Right renal cortex interstitium (tissue), 3 donors: ENCODE data around the gene NINL. TPM values are rescaled to one million over a fixed set of nuclear protein-coding genes. Genes with fewer than 3 reads are reported as not detected.

ENCODE experiments used
- DNase-seq, 3 donors: peaks; one replicate each; pipeline ENCODE4 v3.0.0-alpha.2; 2013; ENCODE audit warnings: low read depth in 3 of 3, low spot score in 2 of 3
- polyA plus RNA-seq, 3 donors: library from polyadenylated mRNA; unstranded; fragments of 120-200 nt; gene quantifications; one replicate each; pipeline ENCODE4 v1.2.1, GENCODE V29; 2013; ENCODE audit not compliant: insufficient read length in 3 of 3

Gene NINL
- polyA plus RNA-seq, 3 donors = 38.9 to 47.1 (median 42.2) TPM

DNA sequence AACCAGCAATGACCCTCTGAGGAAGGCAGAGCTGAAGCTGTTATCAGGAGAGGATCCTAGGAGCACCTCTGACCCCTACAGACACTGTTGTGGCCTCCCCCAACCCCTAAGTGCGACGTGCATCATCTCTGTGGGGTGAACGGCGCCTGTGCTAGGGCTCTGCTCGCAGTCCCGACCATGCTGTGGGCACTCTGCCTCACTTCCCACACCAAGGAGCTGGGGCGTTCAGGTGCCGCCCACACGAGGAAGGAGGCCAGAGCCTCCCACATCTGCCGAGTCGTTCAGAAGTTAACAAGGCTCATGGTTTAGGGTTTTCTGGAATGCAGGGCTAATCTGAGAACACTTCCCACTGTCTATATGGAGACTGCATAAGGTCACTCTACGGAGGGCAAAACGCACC is 115.8 kb downstream of the NINL start:
- DNase-seq = no peak

DNA sequence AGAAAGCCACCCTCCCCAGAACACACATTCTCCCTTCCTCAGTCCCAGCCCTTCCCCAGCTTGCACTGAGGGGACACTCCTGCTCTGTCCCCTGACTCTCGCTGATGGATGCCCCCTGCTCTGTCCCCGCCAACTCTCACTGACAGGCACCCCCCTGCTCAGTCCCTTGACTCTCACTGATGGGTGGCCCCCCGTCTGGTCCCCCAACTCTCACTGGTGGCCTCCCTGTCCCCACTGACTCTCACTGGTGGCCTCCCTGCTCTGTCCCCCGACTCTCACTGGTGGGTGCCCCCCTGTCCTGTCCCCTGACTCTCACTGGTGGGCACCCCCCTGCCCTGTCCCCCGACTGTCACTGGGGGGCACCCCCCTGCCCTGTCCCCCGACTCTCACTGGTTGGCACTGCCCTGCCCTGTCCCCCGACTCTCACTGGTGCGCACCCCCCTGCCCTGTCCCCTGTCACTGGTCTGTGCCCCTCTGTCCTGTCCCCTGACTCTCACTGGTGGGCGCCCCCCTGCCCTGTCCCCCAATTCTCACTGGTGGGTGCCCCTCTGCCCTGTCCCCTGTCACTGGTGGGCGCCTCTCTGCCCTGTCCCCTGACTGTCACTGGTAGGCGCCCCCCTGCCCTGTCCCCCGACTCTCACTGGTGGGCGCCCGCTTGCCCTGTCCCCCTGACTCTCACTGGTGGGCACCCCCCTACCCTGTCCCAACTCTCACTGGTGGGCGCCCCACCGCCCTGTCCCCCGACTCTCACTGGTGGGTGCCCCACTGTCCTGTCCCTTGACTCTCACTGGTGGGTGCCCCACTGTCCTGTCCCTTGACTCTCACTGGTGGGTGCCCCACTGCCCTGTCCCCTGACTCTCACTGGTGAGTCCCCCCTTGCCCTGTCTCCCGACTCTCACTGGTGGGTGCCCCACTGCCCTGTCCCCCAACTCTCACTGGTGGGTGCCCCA is 116.9 kb downstream of the NINL start:
- no peak for DNase-seq

DNA sequence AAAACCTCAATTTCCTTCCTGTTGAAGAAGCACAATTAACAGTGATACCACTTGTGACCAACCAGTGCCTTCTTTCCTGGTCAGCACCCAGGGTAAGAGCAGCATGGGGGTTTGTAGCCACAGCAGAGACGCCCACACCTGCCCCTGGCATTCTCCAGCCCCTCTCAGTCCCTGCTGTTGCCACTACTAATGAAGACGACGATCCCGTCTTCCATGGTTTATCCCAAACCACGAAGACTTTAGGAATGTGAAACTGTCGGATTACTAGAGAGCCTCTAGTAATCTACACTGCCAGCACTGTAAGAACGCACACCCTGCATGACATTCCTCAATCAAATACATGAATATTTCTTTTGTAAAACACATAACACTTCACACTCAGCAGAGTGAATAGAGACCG is 117.9 kb downstream of the NINL start:
- no peak for DNase-seq

DNA sequence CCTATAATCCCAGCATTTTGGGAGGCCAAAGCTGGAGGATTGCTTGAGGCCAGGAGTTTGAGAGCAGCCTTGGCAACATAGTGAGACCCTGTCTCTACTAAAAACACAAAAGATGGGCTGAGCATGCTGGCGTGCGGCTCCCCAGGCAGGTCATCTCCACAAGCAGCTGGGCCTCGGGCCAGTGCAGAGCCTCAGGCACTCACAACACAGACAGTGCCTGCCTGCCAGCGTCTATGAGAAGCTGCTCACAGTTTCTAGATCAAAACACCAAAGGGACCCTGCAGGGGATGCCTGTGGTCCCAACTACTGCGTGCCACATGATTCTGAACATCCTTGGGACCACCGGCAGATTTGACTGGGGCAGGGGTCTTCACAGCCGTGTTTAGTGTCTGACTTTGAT is 118.5 kb downstream of the NINL start:
- no peak for DNase-seq

DNA sequence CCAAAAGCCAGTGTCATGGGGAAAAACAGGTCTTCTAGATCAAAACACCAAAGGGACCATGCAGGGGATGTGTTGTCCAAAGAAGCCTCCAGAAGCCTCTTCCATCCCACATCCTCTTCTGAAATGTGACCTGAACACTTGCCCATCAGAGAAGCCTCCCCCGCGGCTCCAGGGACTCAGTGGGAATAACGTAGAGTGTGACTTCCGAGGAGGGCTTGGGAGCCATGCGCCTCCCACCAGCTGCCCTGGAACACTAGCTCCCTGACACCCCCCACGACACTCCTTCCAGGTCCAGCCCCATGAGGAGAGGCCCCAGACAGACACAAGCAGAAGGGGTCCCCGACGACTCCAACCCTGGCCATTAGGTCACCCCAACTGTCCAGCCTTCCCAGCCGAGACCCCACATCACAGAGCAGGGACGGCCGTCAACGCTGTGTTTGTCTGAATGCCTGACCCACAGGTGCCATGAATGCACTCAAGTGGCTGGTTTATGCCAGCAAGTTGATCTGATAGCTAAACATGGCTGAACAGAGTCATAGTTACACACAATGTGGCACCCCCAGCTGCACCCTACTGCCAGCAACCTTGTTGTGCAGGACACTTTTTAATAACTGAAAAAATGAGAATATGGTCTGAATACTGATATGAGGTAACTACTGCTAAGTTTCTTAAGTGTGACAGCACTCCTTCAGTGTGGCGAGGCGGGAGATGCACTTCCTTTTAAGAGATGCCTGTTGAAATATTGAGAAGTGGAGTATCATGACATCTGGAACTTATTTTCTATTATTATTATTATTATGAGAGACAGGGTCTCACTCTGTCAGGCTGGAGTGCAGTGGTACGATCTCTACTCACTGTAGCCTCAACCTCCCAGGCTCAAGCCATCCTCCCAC is 119.8 kb downstream of the NINL start:
- no peak for DNase-seq

DNA sequence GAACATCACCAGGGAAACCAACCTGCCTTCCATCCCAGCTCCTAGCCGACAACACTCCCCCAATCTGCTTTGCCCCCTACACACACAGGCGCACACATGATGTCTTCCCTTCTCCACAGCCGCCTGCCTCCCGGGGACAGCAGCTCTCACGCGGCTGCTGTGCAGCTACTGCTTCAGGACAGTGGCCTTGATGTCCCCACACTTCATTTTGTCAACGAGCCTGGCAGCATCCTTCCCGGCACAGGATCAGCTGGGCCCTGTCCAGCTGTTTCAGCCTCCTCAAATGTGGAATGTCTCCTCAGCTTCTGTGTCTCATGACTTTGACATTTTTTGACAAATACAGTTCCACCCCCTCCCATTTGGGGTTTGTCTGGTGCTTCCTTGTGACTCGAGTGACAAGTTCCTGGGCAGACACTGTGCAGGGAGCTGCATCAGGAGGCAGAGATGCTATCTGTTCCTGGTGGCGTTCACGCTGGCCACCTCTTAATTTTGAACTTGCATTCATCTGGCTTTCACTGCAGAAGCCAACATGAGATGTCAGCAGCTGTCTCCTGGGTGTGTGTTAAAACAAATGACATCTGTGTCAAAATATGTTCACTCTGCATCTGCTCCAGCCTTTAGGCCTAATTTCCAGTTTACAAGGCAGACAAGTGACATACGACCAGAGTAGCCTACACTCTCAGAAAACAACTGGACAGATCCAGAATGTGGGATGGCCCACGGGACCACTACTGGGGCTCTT is 120.7 kb downstream of the NINL start:
- no peak for DNase-seq

DNA sequence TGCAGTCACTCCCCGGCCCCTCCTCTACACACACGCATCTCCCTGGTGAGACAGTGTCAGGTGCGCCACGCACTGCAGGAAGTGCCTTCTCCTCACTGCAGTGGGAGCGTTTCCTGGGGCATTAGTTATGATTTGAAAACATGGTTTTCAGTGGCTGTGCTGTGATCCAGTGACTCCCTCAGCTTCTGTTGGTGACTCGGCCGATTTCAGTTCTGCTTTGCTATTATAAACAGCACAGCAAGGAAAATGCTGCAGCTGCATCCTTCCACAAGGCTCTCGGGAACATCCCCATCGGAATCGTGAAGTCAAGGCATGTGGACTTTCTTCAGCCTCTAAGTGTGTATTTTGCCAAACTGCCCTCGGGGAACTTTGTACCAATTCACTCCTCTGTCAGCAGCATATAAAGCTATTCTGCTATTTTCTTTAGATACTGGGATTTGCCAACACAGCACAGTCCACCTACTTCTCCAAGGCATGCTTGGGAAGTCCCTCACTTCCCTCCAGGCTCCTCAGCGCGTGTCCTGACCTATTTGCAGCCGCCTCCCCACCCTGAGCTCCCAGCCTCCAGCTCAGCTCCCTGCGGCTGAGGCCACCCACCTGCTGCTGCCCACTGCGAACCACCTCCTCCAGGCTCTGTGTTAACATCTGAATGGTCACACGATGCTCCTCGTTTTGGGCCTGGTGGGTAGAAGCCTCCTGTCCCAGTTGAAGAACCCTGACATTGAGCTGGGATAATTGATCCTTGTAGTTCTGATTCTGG is 123.4 kb downstream of the NINL start:
- no peak for DNase-seq

DNA sequence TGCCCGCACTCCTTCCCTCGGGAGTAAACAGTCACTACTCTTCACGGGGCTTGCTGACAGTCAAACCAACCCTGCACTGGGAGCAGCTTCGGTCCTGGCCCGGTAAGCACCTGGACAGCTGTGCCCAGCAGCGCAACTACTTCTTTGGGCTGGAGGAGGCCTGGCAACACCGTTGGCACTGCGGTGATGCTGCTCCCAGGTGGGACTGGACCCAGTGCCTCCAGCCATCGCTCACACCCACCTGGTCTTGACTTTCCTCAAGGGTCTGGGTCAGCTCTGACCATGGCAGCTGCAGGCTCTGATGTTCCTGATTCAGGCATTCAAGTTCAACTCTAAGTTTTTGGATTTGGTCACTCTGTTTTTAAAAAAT is 124.1 kb downstream of the NINL start:
- DNase-seq = no peak

DNA sequence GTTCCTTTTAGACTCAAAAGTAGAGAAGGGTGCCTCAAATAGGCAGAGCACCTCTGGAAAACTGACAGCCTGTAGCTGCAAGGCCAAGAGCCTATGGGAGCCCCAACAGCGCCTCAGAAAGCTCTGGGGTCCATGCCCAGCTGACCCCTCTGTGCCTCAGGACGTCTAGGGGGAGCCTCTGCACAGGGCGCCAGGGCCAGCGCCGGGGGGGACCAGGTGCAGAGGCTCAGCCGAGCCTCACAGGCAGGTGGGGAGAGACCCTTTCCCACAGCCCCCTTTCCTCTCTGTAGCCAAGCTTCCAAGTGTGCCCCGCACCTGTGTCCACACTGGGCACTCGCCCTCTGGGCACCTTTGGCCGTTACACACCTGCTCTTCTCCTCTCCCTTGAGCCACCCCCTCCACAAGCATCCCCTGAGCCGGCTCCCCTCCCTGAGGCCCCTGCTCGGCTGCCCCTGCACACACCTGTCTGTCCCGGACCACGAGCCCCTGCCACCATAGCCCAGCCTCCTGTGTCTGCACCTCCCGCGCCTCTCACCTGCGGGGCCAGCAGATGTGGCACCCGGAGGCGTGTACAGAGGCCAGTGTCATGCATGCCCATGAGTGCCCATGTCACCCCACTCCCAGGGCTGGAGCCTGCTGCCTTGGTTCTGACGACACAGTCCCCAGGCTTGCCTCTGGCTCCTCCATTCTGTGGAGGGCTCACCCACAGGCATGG is 124.6 kb downstream of the NINL start:
- no peak for DNase-seq

DNA sequence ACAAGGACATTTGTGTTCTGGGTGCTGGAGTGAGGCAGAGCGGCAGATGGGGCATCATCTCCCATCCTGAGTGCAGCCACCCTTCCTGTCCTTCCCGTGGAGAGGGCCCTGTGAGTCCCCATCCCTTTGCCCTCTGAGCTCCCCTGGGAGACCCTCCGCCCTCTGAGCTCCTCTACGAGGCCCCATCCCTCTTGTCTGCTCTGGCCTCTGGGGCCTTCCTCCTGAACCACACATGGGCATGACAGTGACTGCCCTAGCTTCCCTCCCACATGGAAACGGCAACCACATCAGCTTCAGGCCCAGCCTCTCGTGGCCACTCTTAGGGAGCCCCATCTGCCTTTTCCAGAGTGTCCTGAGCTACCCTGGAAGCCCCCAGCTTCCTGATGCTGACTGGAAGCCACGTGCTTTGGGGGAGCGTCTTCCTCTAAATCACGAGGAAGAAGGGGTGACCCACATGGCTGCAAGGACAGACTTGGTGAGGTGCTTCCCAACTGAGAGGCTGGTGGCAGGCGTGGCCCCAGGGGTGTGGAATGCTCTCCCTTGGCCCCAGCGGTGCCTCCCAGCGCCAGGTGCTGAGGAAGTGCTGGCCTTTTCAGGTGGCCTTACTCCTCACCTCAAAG is 125.3 kb downstream of the NINL start:
- DNase-seq = no peak

DNA sequence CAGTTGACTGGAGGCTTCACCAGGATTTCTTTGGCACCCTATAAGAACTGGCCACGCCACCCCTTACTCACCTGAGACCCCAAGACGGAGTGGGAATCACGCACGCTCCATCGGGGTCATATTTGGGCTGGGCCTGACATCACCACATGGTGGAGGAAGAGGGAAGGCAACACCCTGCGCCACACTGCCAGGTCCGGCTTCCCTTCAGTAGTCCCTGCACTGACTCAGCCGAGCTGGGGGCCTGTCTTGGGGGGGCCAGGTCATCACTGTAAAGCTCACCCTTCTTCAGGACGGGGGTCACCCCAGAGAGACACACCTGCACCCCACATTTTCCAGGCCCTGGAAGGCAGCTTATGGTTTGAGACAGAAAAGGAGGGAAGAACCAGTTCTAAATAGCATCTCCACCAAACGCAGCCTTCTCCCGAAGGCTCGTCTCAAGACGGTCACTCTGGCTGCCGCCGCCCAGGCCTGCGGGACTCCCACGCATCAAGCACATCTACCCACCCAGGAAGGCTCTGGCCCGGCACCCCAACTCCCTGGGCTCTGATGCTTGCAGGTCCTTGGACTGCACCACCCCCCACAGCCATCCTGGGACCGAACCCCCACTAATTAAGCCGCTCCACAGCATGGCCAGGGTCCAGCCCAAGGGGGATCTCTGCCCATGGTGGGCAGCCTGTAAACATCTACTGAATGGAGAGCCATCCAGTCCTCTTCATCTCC is 126.1 kb downstream of the NINL start:
- DNase-seq = no peak

DNA sequence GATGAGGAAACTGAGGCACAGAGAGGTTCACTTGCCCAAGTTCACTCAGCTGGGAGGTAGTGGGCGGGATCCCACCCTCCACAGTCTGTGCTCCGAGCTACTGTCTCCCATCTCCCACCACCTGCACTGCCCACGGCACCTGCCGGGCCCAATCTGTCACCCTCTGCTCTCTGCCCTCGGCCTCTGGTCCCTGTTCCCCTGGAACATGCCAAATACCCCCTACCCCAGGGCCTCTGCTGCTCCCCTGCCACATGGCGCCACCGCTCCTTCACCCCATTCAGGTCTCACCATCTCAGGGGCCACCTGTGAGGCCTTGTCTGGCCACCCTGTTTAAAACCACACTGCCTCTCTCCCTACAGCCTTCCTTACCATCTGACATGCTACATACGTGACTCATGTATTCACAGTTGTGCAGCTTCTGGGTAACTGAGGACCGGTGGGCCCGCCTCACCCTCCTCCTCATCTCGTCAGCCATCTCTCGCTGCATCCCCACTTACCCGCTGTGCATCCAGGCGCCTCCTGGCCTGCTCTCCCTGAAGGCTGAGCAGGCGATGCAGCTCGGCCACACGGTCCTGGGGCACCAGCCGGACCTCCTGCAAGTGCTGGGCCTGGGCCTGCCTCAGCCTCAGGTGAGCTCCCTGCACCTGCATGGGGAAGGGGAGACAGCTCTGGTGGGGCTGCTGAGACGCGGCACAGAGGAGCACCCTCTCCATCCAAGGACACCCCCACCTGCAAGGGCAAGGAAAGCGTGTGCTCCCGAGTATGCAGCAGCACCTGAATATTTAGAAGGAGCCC is 127.2 kb downstream of the NINL start:
- no peak for DNase-seq

DNA sequence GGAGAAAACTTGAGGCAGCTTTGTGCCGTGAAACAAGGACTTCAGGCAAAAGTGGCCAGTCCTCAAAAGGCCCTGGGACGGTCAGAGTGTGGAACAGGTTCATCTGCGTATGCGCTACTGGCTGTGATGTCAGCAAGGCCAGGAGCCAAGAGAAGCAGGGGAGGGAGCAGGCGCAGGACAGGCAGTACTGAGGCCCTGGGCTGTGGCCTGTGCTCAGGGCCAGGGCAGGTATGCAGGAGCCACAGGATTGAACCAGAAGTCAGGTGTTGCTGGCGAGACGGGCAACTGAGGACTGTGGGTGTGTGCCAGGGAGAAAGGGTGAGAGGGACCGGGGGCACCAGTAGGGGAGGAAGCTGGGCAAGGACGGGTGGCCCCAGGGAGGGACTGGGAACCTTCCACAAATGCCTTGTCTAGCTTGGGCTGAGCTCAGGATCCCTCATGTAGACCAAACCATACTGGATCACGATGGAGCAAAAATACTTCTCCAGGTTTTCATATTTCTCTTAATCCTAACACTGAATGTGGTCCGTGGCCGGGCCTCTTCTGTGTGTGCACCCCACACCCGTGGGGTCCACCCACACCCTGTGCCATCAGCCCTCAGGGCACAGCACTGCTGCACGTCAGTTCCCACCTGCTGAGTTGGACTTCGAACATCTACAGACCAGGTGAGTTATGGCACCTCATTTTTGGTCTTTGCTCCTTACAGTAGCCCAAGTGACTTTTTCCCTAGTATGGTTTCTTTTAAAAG is 131.0 kb downstream of the NINL start:
- no peak for DNase-seq

DNA sequence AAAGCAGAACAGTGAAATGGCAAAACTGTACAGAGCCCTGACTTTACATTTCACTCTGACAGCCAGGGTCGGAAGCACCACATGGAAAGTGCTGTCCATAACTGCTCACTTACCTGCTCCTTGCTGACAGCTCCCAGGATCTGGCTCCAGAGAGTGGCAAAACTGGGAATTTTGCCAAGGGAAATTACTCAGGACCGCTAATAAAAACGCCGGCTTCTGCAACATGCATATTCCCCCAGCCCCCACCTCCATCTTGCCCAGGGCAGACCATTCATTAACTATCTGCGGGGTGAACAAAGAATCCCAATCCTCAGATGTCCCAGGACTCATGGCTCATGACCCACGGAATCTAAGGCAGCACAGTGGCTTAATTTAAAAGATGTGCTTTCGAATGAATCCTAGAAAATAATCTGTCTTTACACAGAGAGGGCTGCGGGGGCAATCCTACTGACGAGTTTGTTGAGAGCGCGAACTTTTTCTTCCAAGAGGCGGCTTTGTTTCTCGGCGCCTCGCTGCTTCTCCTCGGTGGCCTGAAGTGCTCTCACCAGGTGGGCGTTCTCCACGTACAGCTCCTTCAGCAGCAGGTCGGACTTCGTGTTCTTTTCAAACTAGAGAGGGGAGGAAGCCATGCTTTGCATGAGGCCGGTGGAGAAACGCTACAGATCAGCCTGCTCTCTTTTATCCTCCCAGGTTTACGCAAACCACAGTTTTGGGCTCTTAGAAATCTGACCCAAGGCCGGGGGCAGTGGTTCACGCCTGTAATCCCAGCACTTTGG is 132.1 kb downstream of the NINL start:
- no peak for DNase-seq

DNA sequence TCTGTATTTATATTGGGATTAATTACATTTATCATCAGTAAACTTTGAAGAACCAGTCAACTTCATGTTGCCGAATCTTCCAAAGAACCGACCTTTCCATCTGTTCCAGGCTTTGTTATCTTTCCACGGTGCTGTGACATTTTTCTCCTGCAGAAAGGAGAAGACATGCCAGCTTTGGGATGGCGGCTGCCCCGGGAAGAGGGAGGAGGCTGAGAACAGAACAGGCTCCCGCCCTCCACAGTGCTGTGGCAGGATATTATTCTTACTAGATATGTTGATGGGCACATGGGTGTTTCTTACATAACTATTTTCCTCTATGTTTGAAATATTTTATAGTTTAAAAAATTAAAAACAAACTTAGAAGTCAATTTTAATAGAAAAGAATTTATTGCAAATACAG is 133.0 kb downstream of the NINL start:
- no peak for DNase-seq

DNA sequence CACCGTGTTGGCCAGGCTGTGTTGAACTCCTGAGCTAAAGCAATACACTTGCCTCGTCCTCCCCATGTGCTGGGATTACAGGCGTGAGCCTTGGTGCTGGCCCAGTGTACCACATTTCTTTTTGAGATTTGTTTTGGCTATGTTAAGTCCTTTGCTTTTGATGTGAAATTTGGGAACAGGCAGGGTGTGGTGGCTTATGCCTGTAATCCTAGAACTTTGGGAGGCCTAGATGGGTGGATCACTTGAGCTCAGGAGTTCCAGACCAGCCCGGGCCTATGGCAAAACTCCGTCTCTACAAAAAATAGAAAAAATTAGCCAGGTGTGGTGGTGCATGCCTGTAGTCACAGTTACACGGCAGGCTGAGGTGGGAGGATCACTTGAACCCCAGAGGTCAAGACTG is 137.7 kb downstream of the NINL start:
- DNase-seq = no peak
